ENCODE results near the gene BIN1. TPM values are rescaled to one million over a fixed set of nuclear protein-coding genes. Genes with fewer than 3 reads are reported as not detected.

The BIN1 gene
- total RNA-seq, 1 experiment from 2014 or later = 42.5 TPM

GRCh38 chr2:127025359-127026166 lies 81.4 kb downstream of the BIN1 start:
- ChIA-PET CTCF (interaction anchor here (0.6 to 2.9 kb wide), 10 partner anchors 11 to 261 kb away, joined by 3 to 16 read pairs (median 6); no protein-coding TSS in a partner anchor), POLR2A (no interaction called here)
- Mint-ChIP-seq H3K9me3 (peaks cover 10% of the 10 kb centered on the region; the same call in 1 of the 2 replicates), H3K4me1 (peaks cover 9% of the 10 kb centered on the region), H3K36me3 (no peaks in the 10 kb centered on the region), H3K27ac (no peak overlapping the region; the same call in 1 of the 2 replicates), H3K27me3 (ENCODE audit: low read depth) (peaks cover 12% of the 10 kb centered on the region), H3K4me3 (peak overlapping the region; percentile 77)
- DNase-seq (ENCODE audit: low spot score) = peak; percentile 83
- peak; percentile 73 for ATAC-seq
- TF ChIP-seq USF2 (CRISPR knock-in tag; IDR thresholded peaks at IDR 0.05) = no peak
- TF ChIP-seq ARID4B (CRISPR knock-in tag; IDR thresholded peaks at IDR 0.05; ENCODE audit: borderline replicate concordance) = no peak
- TF ChIP-seq E2F1 (CRISPR knock-in tag; IDR thresholded peaks at IDR 0.05) = no peak
- TF ChIP-seq ZNF423 (CRISPR knock-in tag; IDR thresholded peaks at IDR 0.05) = peak; percentile 69; the same call in 1 of the 2 replicates
- no peak for TF ChIP-seq AFF4 (CRISPR knock-in tag; IDR thresholded peaks at IDR 0.05; ENCODE audit: borderline replicate concordance)
- TF ChIP-seq NR3C1 (CRISPR knock-in tag; conservative IDR thresholded peaks at IDR 0.05; ENCODE audit: low read depth) = no peak
- no peak for TF ChIP-seq PRRX2 (CRISPR knock-in tag; IDR thresholded peaks at IDR 0.05)
- TF ChIP-seq ATF1 (CRISPR knock-in tag; IDR thresholded peaks at IDR 0.05) = no peak
- TF ChIP-seq ESRRA (CRISPR knock-in tag; IDR thresholded peaks at IDR 0.05; ENCODE audit: borderline replicate concordance) = no peak
- no peak for TF ChIP-seq RORB (CRISPR knock-in tag; IDR thresholded peaks at IDR 0.05)
- no peak; the same call in 1 of the 2 replicates for TF ChIP-seq MYBL2 (CRISPR knock-in tag; IDR thresholded peaks at IDR 0.05)
- TF ChIP-seq ATF3 (CRISPR knock-in tag; conservative IDR thresholded peaks at IDR 0.05) = no peak
- no peak for TF ChIP-seq ZNF317 (CRISPR knock-in tag; IDR thresholded peaks at IDR 0.05; ENCODE audit: borderline replicate concordance, low read depth)
- TF ChIP-seq ZNF138 (CRISPR knock-in tag; conservative IDR thresholded peaks at IDR 0.05) = 0 out of 2 replicates have a peak, but pooled peaks have one; percentile 63
- TF ChIP-seq SMAD3 (CRISPR knock-in tag; IDR thresholded peaks at IDR 0.05; ENCODE audit: borderline replicate concordance) = no peak
- no peak for TF ChIP-seq PRDM15 (CRISPR knock-in tag; IDR thresholded peaks at IDR 0.05)
- no peak; the same call in 1 of the 2 replicates for TF ChIP-seq SP1 (CRISPR knock-in tag; conservative IDR thresholded peaks at IDR 0.05)
- no peak for TF ChIP-seq ZNF512 (CRISPR knock-in tag; IDR thresholded peaks at IDR 0.05; ENCODE audit: borderline replicate concordance)
- TF ChIP-seq ZNF232 (CRISPR knock-in tag; IDR thresholded peaks at IDR 0.05) = no peak
